GM23338 (cell line): Measurements from ENCODE around the gene SPAAR.

ENCODE experiments used
- EZH2 ChIP-seq: fragments of 200-600 bp; sonication (generic); IDR thresholded peaks from one replicate; pipeline ENCODE4 v1.8.0; 2017; ENCODE audit warnings: antibody characterized with exemption, mild to moderate bottlenecking, low read depth; ENCODE audit not compliant: unreplicated experiment
- EZH2phosphoT487 ChIP-seq: fragments of 200-600 bp; sonication (generic); IDR thresholded peaks from one replicate; pipeline ENCODE4 v1.8.1; 2018; ENCODE audit warnings: antibody characterized with exemption; ENCODE audit not compliant: unreplicated experiment
- NANOG ChIP-seq: IDR thresholded peaks from 2 replicates; pipeline ENCODE4 v1.6.1; 2016; ENCODE audit warnings: antibody characterized with exemption, borderline replicate concordance
- POLR2AphosphoS5 ChIP-seq: IDR thresholded peaks from 2 replicates; pipeline ENCODE4 v1.6.1; 2016; ENCODE audit warnings: antibody characterized with exemption, low read depth
- ZNF331 ChIP-seq: fragments of 250-450 bp; sonication (Bioruptor Pico); IDR thresholded peaks from 2 replicates; pipeline ENCODE4 v1.5.0; 2020; ENCODE audit warnings: low read depth, mild to moderate bottlenecking, moderate library complexity
- TF ChIP-seq, protein P1 (sequence below), 2 experiments: fragments of 200-600 bp in 1 of 2; sonication (generic) in 1 of 2; conservative IDR thresholded peaks; 2 replicates each; pipeline versions ENCODE4 v1.5.1 to v1.6.1; 2016 to 2017; ENCODE audit warnings: antibody characterized with exemption in 2 of 2, low read depth in 2 of 2, mild to moderate bottlenecking in 2 of 2, moderate library complexity in 1 of 2
- TF ChIP-seq, protein P2 (sequence below): IDR thresholded peaks from one replicate; pipeline ENCODE4 v1.6.1; 2018; ENCODE audit warnings: antibody characterized with exemption; ENCODE audit not compliant: unreplicated experiment

DNA sequence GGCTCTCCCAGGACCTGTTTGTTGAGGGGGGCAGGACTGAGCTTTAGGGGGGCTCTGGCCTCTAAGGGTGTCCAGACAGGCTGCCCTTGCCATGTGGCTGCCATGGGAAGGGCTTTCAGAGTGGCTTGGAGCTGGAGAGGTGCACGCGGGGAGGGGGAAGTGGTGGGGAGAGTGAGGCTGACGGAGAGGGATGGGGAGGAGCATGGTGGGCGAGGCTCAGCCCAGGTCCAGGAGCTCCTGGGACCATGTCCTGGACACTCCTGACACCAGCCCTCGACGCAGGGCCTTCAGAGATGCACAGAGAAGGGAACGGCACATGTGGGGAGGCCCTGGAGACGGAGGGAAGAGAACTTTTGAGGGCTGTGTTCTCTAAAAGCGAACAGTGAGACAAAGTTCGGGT lies 2.4 kb downstream of the SPAAR start:
- TF ChIP-seq EZH2phosphoT487: no peak
- TF ChIP-seq, protein P1, sequence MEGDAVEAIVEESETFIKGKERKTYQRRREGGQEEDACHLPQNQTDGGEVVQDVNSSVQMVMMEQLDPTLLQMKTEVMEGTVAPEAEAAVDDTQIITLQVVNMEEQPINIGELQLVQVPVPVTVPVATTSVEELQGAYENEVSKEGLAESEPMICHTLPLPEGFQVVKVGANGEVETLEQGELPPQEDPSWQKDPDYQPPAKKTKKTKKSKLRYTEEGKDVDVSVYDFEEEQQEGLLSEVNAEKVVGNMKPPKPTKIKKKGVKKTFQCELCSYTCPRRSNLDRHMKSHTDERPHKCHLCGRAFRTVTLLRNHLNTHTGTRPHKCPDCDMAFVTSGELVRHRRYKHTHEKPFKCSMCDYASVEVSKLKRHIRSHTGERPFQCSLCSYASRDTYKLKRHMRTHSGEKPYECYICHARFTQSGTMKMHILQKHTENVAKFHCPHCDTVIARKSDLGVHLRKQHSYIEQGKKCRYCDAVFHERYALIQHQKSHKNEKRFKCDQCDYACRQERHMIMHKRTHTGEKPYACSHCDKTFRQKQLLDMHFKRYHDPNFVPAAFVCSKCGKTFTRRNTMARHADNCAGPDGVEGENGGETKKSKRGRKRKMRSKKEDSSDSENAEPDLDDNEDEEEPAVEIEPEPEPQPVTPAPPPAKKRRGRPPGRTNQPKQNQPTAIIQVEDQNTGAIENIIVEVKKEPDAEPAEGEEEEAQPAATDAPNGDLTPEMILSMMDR (conservative IDR thresholded peaks at IDR 0.05; ENCODE audit: low read depth in 2 of 2): no peak
- TF ChIP-seq POLR2AphosphoS5: no peak
- TF ChIP-seq EZH2: no peak
- TF ChIP-seq ZNF331 (CRISPR knock-in tag): no peak
- TF ChIP-seq, protein P2, sequence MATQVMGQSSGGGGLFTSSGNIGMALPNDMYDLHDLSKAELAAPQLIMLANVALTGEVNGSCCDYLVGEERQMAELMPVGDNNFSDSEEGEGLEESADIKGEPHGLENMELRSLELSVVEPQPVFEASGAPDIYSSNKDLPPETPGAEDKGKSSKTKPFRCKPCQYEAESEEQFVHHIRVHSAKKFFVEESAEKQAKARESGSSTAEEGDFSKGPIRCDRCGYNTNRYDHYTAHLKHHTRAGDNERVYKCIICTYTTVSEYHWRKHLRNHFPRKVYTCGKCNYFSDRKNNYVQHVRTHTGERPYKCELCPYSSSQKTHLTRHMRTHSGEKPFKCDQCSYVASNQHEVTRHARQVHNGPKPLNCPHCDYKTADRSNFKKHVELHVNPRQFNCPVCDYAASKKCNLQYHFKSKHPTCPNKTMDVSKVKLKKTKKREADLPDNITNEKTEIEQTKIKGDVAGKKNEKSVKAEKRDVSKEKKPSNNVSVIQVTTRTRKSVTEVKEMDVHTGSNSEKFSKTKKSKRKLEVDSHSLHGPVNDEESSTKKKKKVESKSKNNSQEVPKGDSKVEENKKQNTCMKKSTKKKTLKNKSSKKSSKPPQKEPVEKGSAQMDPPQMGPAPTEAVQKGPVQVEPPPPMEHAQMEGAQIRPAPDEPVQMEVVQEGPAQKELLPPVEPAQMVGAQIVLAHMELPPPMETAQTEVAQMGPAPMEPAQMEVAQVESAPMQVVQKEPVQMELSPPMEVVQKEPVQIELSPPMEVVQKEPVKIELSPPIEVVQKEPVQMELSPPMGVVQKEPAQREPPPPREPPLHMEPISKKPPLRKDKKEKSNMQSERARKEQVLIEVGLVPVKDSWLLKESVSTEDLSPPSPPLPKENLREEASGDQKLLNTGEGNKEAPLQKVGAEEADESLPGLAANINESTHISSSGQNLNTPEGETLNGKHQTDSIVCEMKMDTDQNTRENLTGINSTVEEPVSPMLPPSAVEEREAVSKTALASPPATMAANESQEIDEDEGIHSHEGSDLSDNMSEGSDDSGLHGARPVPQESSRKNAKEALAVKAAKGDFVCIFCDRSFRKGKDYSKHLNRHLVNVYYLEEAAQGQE: no peak
- no peak for TF ChIP-seq NANOG
